Smooth muscle cell (in vitro differentiated cells): ENCODE measurements around the gene AKAP13. TPM values are rescaled to one million over a fixed set of nuclear protein-coding genes. Genes with fewer than 3 reads are reported as not detected.
A peak's percentile ranks its signal among the peaks of the same experiment; 100 is the strongest.
"Not testable (repeated sequence)": the region's sequence is repeated elsewhere in the genome, so short reads cannot be mapped to it uniquely, and the experiment has no call there.

ENCODE experiments used
- DNase-seq: peaks from one replicate; lab custom pipeline; 2025; ENCODE audit not compliant: unreplicated experiment; lab: John Stamatoyannopoulos, UW
- H2AFZ ChIP-seq: fragments of 200-600 bp; sonication (generic); 2 replicates; pipeline ENCODE4 v1.6.0; 2016; ENCODE audit warnings: antibody characterized with exemption, low read depth, mild to moderate bottlenecking
- H3F3A ChIP-seq: fragments of 200-600 bp; sonication (generic); 2 replicates; pipeline ENCODE4 v1.6.0; 2017; ENCODE audit warnings: antibody characterized with exemption, low read depth
- H3K27ac ChIP-seq: fragments of 200-600 bp; sonication (generic); 2 replicates; pipeline ENCODE4 v1.5.1; 2016; ENCODE audit warnings: low read depth, mild to moderate bottlenecking
- H3K27me3 ChIP-seq: fragments of 200-600 bp; sonication (generic); 2 replicates; pipeline ENCODE4 v1.6.1; 2016; ENCODE audit warnings: low read depth, mild to moderate bottlenecking
- H3K36me3 ChIP-seq: fragments of 200-600 bp; sonication (generic); 2 replicates; pipeline ENCODE4 v1.5.1; 2016; ENCODE audit warnings: low read depth
- H3K4me1 ChIP-seq: fragments of 200-600 bp; sonication (generic); 2 replicates; pipeline ENCODE4 v1.5.1; 2016; ENCODE audit warnings: low read depth
- H3K4me2 ChIP-seq: fragments of 200-600 bp; sonication (generic); 2 replicates; pipeline ENCODE4 v1.6.0; 2016; ENCODE audit warnings: mild to moderate bottlenecking
- H3K4me3 ChIP-seq: fragments of 200-600 bp; sonication (generic); 2 replicates; pipeline ENCODE4 v1.5.1; 2016; ENCODE audit warnings: mild to moderate bottlenecking
- H3K79me2 ChIP-seq: fragments of 200-600 bp; sonication (generic); 2 replicates; pipeline ENCODE4 v1.6.0; 2016; ENCODE audit warnings: low read depth, mild to moderate bottlenecking
- H3K9ac ChIP-seq: fragments of 200-600 bp; sonication (generic); 2 replicates; pipeline ENCODE4 v1.6.0; 2016; ENCODE audit warnings: low read depth
- H3K9me3 ChIP-seq: fragments of 200-600 bp; sonication (generic); replicated peaks from 2 replicates; pipeline ENCODE4 v1.5.1; 2016; ENCODE audit warnings: low read depth
- H4K20me1 ChIP-seq: fragments of 200-600 bp; sonication (generic); 2 replicates; pipeline ENCODE4 v1.6.0; 2016; ENCODE audit warnings: low read depth
- WGBS: methylation state at CpG from one replicate; pipeline ENCODE4 v1.1.7; 2016; ENCODE audit warnings: low lambda C conversion rate; 5-methylcytosine and 5-hydroxymethylcytosine counted together
- polyA plus RNA-seq: library from polyadenylated mRNA; unstranded; fragments of >200 nt; fragmentation: Nextera tagmentation; extraction: Ambion mirVana; gene quantifications from 2 replicates; pipeline ENCODE4 v1.2.1, GENCODE V29; 2016
- total RNA-seq: library from RNA; depleted of rRNA; stranded (reverse); fragments of >200 nt; gene quantifications from 2 replicates; pipeline ENCODE4 v1.2.3, GENCODE V29; 2014
- TF ChIP-seq, protein P1 (sequence below): fragments of 200-600 bp; sonication (generic); IDR thresholded peaks from 2 replicates; pipeline ENCODE4 v1.5.1; 2017; ENCODE audit warnings: borderline replicate concordance, mild to moderate bottlenecking, antibody characterized with exemption; ENCODE audit not compliant: insufficient read depth, poor library complexity, severe bottlenecking

AKAP13 gene
- total and polyA plus RNA-seq, 2 experiments from 2014 or later = 43.3 to 63.5 TPM

DNA sequence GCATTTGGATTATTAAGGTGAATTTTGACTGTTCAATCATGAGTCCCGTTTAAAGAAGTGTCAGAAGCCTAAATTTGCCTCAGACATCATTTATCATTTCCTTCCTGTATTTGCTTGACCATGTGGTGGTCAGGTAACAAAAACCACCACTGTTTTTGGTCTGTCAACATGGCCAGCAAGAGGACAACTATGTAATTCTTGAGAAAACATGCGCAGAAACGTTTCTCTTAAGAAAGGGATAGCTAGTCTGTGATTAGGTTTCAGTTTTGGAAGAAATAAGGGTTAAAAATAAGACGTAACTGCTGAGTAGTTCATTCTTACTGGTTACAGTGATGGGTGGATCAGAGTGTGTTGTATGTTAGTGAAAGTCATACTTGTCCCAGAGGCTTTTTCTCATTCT lies 204.5 kb downstream of the AKAP13 start:
- Histone ChIP-seq H3F3A (peaks cover 19% of the 10 kb centered on the region), H3K9ac (no peak overlapping the region), H3K36me3 (peaks cover 11% of the 10 kb centered on the region), H3K4me1 (peaks cover 28% of the 10 kb centered on the region), H3K27ac (no peak overlapping the region), H4K20me1 (peaks cover 40% of the 10 kb centered on the region), H3K79me2 (peaks cover 41% of the 10 kb centered on the region), H2AFZ (no peak overlapping the region), H3K27me3 (no peaks in the 10 kb centered on the region), H3K4me2 (no peak overlapping the region), H3K4me3 (no peak overlapping the region), H3K9me3 (no peaks in the 10 kb centered on the region)
- TF ChIP-seq, protein P1, sequence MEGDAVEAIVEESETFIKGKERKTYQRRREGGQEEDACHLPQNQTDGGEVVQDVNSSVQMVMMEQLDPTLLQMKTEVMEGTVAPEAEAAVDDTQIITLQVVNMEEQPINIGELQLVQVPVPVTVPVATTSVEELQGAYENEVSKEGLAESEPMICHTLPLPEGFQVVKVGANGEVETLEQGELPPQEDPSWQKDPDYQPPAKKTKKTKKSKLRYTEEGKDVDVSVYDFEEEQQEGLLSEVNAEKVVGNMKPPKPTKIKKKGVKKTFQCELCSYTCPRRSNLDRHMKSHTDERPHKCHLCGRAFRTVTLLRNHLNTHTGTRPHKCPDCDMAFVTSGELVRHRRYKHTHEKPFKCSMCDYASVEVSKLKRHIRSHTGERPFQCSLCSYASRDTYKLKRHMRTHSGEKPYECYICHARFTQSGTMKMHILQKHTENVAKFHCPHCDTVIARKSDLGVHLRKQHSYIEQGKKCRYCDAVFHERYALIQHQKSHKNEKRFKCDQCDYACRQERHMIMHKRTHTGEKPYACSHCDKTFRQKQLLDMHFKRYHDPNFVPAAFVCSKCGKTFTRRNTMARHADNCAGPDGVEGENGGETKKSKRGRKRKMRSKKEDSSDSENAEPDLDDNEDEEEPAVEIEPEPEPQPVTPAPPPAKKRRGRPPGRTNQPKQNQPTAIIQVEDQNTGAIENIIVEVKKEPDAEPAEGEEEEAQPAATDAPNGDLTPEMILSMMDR = no peak
- WGBS = 60% methylated on average over 4 of the region's 4 CpGs
- DNase-seq = no peak

GRCh38 chr15:85586196-85586595 lies 205.8 kb downstream of the AKAP13 start:
- not testable (repeated sequence) for H3K4me3 ChIP-seq, H3K27ac ChIP-seq, H3K27me3 ChIP-seq, H3K9me3 ChIP-seq, H3K36me3 ChIP-seq, H3K9ac ChIP-seq, H2AFZ ChIP-seq, H3K4me2 ChIP-seq, DNase-seq
- Histone ChIP-seq H3K4me1 (peaks cover 28% of the 10 kb centered on the region), H3K79me2 (peaks cover 53% of the 10 kb centered on the region), H4K20me1 (peaks cover 38% of the 10 kb centered on the region), H3F3A (peaks cover 19% of the 10 kb centered on the region)
- WGBS = 96% methylated on average over 5 of the region's 5 CpGs

GRCh38 chr15:85587707-85588411 lies 207.5 kb downstream of the AKAP13 start:
- DNase-seq = no peak
- H3K27ac ChIP-seq = peak overlapping the region; percentile 94
- H2AFZ ChIP-seq = no peak overlapping the region
- TF ChIP-seq, protein P1 = no peak
- H3K4me2 ChIP-seq = peak overlapping the region; percentile 73
- H3K4me1 ChIP-seq = peaks cover 27% of the 10 kb centered on the region
- H3K36me3 ChIP-seq = no peaks in the 10 kb centered on the region
- H4K20me1 ChIP-seq = peaks cover 22% of the 10 kb centered on the region
- H3F3A ChIP-seq = peaks cover 23% of the 10 kb centered on the region
- H3K79me2 ChIP-seq = peaks cover 47% of the 10 kb centered on the region
- peak overlapping the region; percentile 52 for H3K9ac ChIP-seq
- H3K27me3 ChIP-seq = no peaks in the 10 kb centered on the region
- 87% methylated on average over 10 of the region's 10 CpGs for WGBS
- no peaks in the 10 kb centered on the region for H3K9me3 ChIP-seq
- H3K4me3 ChIP-seq = no peak overlapping the region

DNA sequence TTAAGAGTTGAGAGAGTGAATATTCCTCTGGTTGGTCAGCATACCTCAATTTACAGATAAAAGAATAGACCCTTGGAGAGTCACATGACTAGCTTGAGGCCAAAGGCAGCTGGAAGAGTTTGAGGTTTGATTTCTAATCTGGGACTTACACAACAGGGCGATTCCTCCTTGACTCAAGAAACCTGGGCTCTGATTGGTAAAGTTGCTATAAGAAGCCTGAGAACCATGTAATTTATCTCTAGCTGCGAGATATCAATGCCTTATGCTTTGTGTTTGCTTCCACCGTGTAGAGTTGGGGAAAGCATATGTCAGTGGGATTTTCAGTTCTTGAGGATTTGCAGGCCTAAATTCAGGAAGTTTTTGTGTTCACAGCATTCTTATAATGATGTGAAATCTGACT lies 208.3 kb downstream of the AKAP13 start:
- Histone ChIP-seq H3F3A (peaks cover 23% of the 10 kb centered on the region), H3K4me3 (no peak overlapping the region), H3K79me2 (peaks cover 46% of the 10 kb centered on the region), H3K9me3 (no peaks in the 10 kb centered on the region), H3K36me3 (no peaks in the 10 kb centered on the region), H3K27ac (peak overlapping the region; percentile 94), H2AFZ (no peak overlapping the region), H3K9ac (peak overlapping the region; percentile 52), H3K27me3 (no peaks in the 10 kb centered on the region), H4K20me1 (peaks cover 14% of the 10 kb centered on the region), H3K4me1 (peaks cover 19% of the 10 kb centered on the region), H3K4me2 (peak overlapping the region; percentile 73)
- DNase-seq = no peak
- WGBS = 11% methylated on average over 3 of the region's 3 CpGs
- TF ChIP-seq, protein P1 = no peak
